HG02943 (cell line): ENCODE data around the gene TNFRSF1A.

Experiments used
- ATAC-seq: cut with Tn5 transposase; IDR thresholded peaks from one replicate; pipeline ENCODE4 v1.9.1; 2021; ENCODE audit warnings: mild to moderate bottlenecking, low read depth, moderate library complexity; ENCODE audit not compliant: unreplicated experiment

The TNFRSF1A gene

GRCh38 chr12:6374786-6375160, 32.9 kb upstream of the TNFRSF1A start:
- ATAC-seq: no peak

DNA sequence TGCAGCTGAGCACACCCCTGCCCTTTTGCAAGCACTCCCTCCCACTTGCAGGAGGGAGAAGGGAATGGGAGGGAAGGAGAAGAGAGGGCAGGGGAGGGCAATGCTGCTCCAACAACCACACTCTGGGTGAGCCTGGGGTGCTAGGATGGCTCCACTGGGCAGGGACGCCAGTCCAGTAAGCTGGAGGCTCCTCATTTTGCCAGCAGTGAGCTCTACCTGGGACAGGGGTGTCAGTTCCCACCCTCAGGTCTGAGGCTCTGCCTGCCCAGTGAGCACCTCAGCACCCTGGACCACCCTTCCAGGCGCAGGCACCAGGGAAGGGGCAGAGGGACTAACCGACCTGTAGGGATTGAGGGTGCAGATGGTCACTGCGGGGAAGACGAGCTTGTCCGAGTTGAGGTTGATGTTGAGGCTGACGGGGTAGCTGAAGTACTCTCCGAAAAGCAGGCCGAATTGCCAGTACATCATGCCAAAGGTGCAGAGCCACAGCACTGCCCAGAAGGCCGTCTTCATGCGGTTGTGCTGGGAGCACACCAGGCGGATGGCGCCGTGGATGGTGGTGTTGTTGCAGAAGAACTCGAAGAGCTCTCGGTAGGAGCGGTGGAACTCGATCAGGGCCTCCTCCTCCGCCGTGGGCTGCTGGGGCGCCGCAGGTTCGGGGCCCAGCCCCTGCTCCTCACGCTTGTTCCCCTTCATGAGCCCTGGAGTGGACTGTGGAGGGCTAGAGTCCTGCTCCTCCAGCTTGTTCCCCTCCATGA, 32.3 kb upstream of the TNFRSF1A start:
- no peak for ATAC-seq

DNA sequence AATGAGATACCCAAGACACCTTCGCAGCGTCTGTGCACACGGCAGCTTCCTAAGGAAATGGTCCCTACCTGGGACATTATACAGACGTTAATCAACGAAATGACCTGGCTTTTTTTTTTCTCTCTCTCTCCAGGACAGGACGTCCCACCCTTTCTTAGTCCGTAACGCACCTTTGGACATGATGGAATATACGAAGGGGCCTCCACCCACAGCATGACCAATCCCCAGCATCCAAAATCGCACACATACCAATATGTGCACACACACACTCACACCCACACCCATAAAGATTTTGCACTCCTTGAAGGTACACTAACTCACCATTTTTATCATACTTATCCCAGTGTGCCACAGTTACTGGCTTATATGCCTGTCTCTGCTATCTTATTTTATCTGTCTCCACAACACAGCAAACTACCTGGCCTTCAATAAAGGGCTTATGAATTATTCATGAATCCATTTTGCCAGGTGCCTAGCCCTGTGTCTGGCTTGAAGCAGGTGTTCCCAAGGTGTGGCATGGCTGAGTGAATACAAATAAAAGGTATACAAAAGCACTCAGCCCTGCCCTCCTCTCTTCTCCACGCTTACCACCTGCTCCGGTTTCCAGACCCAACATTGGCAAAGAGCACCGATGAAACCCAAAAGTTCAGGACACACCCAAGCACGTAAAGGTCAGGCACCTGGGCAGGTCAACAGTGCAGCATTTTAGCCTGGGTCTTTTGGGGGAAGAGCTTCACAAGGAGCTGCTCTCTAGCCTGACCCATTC, 31.3 kb upstream of the TNFRSF1A start:
- no peak for ATAC-seq

- no peak for ATAC-seq
Observed at GRCh38 chr12:6372403-6373003, 30.6 kb upstream of the TNFRSF1A start.

GRCh38 chr12:6370994-6371754, 29.3 kb upstream of the TNFRSF1A start:
- no peak for ATAC-seq

GRCh38 chr12:6370576-6370935, 28.7 kb upstream of the TNFRSF1A start:
- no peak for ATAC-seq

GRCh38 chr12:6369916-6370575, 28.2 kb upstream of the TNFRSF1A start:
- ATAC-seq: no peak

DNA sequence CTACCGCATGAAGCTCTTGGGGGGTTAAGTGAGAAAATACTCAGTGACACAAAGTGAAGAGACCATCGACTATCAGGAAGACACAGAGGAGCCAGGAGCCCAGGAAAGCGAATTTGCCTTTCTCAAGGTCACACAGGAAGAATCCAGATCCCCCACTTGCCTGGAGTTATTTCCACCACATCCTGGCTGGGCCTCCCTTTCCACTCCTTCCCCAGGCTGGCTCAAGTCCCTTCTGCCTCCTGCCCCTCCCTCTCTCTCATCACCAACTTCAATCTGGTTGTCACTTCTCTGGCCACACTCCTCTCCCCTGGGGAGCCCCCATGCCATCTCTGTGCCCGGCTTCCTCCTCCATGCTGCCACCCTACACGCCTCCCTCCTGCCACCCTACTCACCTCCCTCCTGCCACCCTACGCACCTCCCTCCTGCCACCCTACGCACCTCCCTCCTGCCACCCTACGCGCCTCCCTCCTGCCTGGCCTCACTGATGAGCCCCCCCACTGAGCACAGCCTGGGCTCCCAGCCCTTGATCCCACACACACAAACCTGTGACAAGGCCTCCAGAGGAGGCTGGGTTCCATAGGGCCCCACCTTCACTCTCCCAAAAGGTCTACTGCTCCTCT, 27.1 kb upstream of the TNFRSF1A start:
- no peak for ATAC-seq

GRCh38 chr12:6367969-6368892, 26.4 kb upstream of the TNFRSF1A start:
- ATAC-seq: no peak

DNA sequence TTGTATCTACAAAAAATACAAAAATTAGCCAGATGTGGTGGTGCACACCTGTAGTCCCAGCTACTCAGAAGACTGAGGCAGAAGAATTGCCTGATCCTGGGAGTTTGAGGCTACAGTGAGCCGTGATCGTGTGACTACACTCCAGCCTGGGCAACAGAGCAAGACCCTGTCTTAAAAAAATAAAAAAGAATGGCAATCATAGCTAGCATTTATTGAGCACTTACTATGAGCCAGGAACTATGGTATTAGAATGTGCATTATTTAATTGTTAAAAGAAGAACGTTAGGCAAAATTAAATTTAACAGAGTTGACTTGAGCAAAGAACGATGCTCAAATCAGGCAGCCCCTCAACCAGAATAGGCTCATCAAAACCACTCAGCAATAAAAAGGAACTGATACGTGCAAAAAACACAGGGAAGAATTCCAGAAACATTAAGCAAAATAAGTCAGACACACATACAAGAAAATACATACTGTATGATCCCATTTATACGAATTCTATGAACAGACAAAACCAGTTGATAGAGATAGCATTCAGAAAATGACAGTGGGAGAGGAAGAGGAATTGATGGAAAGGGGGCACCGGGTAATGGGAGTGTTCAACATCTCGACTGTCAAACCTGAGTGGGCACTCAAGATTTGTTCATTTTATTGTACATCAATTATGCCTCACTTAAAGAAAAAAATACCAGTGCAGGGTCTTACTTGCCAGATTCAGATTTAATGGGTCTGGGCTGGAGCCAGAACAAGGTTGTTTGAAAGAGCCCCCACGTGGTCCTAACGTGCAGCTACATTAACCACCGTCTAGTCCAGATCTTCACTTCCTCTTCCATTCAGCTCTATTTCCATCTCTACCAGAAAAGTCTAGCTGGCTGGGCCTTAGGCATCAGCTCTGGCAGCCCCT, 25.4 kb upstream of the TNFRSF1A start:
- no peak for ATAC-seq

DNA sequence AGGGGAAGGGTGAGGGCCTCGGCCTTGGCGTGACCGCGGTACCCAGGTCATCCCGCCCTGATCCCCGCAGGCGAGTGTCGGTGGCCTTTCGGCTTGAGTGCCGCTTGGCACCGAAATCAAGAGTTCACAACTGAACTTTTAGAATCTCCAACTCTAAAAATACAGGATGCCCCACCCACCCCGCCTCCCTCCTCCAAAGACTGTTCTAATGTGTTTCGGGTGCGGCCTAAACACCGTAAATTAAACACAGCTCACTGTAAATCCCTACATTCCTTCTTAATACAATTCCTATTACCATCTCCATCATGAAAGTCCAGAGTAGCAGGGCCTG, 22.1 kb upstream of the TNFRSF1A start:
- no peak for ATAC-seq

DNA sequence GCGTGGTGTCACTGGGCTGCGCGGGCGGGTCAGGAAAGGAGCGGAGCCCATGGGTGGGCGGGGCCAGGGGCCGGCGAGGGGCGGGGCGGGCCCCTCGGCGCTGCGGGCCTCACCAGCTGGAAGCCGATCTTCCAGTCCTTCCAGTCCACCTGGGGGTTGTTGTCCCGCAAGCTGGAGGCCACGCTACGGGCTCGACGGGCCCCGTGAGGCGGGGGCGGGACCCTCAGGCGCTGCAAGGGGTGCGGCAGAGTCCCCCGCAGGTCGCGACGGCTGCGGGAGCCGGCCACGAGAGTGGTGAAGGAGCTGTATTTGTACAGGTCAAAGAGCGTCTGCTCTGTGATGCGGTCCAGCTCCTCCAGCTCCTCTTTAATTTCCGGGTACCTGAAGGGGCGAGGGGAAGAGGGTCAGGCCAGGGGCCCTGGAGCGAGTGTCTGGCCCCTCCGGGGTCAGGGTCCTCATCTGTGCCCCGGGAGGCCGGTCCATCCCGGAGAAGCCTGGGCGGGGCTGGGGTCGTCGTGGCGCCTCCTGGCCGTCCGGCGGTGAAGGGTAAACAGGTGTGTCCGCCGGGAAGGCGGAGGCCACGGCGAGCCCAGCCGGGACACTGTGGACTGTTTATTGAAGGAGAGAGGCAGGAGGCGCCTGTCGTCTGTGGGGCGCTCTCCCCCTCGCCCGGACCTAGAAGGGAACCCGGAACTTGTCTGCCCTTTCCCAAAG, 21.6 kb upstream of the TNFRSF1A start:
- no peak for ATAC-seq

DNA sequence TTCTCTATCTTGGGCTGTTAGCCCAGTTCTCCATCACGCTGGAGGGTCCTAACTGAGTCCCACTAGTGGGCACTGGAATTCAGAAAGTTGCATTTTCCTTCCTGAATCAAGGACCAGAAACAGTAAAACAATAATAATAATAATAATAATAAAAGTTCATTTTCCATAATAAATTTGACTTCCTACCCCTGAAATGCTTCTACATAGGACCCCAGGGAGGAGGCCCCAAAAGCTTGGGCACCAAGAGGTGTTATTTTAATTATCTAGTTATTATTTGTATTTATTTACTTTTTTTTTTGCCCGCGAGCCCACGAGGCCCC, 21.1 kb upstream of the TNFRSF1A start:
- no peak for ATAC-seq

- ATAC-seq: no peak
Observed at GRCh38 chr12:6362403-6362802, 20.5 kb upstream of the TNFRSF1A start.

DNA sequence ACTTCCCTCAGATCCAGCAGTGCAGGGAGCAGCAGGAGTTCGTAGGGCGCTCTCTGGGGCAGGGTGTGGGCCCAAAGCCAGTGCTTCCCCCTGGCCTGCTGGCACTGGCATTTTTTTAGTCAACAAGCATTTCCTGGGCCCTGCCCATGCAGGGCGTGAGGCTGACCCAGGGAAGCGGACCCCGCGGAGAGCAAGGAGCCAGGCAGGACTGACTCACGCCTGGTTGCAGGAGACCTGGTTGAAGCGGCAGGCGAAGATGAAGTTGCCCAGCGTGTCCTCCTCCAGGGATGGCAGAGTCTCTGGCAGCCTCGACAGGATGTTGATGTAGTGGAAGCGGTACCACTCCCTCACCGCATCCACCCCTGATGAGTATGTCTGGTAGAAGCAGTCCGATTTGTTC, 20.0 kb upstream of the TNFRSF1A start:
- no peak for ATAC-seq

GRCh38 chr12:6360578-6361490, 19.0 kb upstream of the TNFRSF1A start:
- ATAC-seq: no peak
